Keratinocyte (primary cell): ENCODE results near the gene BCAS3.

Source experiments
- CTCF ChIP-seq, 3 experiments: IDR thresholded peaks in 1 of 3; conservative IDR thresholded peaks in 1 of 3; optimal IDR thresholded peaks in 1 of 3; 2 replicates in 2 of 3; 3 replicates in 1 of 3; pipeline versions ENCODE3 to v1.5.1; 2011; ENCODE audit warnings: low read length in 3 of 3, mild to moderate bottlenecking in 3 of 3, moderate library complexity in 2 of 3, control low read depth in 1 of 3, inconsistent platforms in 1 of 3; ENCODE audit not compliant: insufficient read depth in 2 of 3; ENCODE audit errors: extremely low read depth in 1 of 3
- EZH2 ChIP-seq: IDR thresholded peaks from one replicate; pipeline ENCODE4 v1.6.1; 2012; ENCODE audit warnings: inconsistent platforms, mild to moderate bottlenecking, low read length, moderate library complexity

GRCh38 chr17:60909405-60909804, 231.8 kb downstream of the BCAS3 start:
- no peak for TF ChIP-seq CTCF (optimal IDR thresholded peaks at IDR 0.05 in 1 of 3, IDR thresholded peaks at IDR 0.05 in 1 of 3, conservative IDR thresholded peaks at IDR 0.05 in 1 of 3; ENCODE audit: extremely low read depth in 1 of 3, insufficient read depth in 2 of 3, low read length in 3 of 3)
- no peak for TF ChIP-seq EZH2
